Ammon's horn (tissue), 1 donor: ENCODE results near the gene CCNA2.
A peak's percentile ranks its signal among the peaks of the same experiment; 100 is the strongest.

ENCODE experiments used
- DNase-seq: peaks from one replicate; pipeline ENCODE4 v3.0.0-alpha.2; 2016; ENCODE audit warnings: low spot score

CCNA2 gene

GRCh38 chr4:121801715-121802075 is 22.0 kb downstream of the CCNA2 start:
- no peak for DNase-seq

DNA sequence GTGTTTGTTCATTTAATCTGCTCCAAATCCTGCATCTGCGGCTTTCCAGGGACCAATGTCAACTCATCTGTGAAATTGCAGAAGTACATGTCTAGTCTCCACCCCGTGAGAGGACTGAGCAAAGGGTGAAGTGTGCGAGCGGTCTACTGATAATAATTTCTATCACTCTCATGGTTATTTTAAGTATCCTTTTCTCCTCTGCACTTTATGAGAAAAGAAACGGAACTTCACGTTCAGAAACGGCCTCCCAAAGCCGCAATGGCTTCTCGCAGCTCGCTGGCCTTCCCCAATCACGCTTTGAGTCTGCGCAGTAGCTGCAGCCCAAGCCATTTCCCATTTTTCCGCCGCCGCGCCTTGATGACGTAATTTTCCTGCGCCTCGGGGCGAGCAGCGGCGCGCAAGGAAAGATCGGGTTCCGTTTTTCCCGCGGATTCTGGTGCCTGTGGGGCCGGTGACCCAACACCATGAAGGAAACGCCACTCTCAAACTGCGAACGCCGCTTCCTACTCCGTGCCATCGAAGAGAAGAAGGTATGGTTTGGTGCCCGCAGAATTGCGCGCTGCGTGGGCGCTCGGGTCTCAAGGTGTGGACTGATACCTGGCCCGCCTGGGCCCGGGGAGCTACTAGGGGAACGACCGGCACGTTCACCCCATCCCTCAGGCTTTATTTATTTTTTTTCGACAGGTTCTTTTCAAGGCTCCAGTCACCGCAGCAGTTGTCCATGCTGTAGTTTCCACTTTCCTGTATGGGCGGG is 22.5 kb downstream of the CCNA2 start, which contains the start of gene EXOSC9:
Gene EXOSC9, plus strand, starts transcription at position 363 of the 754 bp plus-strand sequence. Its CDS starts 102 bp downstream, at position 465.
- DNase-seq, result peak; percentile 93

- no peak for DNase-seq
Measured at GRCh38 chr4:121800638-121800960, 23.1 kb downstream of the CCNA2 start.

GRCh38 chr4:121799867-121800501 is 23.7 kb downstream of the CCNA2 start:
- no peak for DNase-seq

DNA sequence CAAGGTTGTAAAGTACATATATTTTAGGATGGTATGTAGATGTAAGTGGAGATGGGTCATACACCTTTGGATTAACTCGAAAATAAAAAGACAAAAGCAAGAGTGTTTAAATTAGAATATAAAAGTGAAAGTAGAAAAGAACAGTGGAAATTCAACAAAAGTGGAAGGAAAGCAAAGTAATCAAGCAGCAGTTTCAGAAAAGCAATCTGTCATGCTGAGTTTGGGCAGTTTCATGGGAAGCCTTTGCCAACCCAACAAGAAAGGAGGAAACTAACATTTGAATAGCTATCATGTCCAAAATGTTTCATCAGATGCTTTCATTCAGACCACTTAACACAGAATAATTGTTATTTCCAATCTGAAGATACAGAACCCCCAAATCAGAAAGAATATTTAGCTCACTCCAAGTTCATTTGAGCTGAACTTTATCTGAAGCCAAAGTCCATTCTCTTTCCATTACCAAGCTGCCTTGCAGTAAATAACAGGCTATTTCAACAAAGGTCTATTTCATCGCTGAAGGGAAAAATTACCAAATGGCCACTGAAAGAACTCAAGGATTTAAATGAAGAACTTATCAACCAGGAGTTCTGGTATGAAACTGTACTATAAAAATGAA is 24.4 kb downstream of the CCNA2 start:
- no peak for DNase-seq

- DNase-seq, result no peak
Measured at GRCh38 chr4:121796283-121796682, 27.4 kb downstream of the CCNA2 start.

- DNase-seq, result no peak
Measured at GRCh38 chr4:121794505-121795188, 29.0 kb downstream of the CCNA2 start.

DNA sequence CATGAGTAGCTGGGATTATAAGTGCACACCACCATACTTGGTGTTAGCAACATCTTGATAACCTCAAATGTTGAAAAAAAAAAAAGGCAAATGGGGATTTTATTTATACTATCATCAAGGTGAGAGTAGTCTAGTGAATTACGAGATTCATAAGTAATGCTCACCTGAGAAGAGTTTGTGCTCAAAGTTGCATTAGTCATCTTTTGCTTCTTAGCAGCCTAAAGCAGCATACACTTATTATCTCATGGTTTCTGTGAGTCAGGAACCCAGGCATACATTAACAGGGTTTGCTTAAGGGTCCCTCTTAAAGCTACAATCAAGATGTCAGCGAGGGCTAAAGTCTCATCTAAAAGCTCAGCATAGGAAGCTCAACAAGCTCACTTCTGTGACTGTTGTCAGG is 30.7 kb downstream of the CCNA2 start:
- DNase-seq, result no peak

GRCh38 chr4:121791481-121791880 is 32.2 kb downstream of the CCNA2 start:
- DNase-seq, result no peak

GRCh38 chr4:121790976-121791375 is 32.7 kb downstream of the CCNA2 start:
- DNase-seq, result no peak

- no peak for DNase-seq
Measured at GRCh38 chr4:121789960-121790829, 33.5 kb downstream of the CCNA2 start.

GRCh38 chr4:121789455-121789854 is 34.2 kb downstream of the CCNA2 start:
- no peak for DNase-seq

GRCh38 chr4:121788896-121789295 is 34.8 kb downstream of the CCNA2 start:
- no peak for DNase-seq

DNA sequence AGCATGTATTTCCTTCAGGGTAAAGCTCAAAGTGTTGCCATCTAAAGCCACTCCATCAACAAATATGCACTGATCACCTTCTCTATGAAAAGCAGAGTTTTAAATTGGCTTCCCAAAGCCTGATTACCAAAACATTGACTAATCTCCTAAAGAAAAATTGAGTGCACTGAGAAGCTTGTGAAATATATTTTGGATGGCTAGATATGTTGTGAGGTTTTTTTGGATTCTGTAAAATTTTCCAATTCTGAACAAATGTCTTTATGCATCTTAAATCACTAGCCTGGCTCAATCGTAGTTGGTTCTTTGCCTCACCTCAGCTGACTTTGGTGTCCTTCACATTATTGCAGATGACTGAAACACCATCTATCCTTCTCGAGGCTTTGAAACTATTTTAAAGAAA is 37.5 kb downstream of the CCNA2 start:
- DNase-seq, result no peak

GRCh38 chr4:121785479-121785878 is 38.2 kb downstream of the CCNA2 start:
- DNase-seq, result peak; percentile 58

GRCh38 chr4:121784975-121785374 is 38.7 kb downstream of the CCNA2 start:
- DNase-seq, result no peak

DNA sequence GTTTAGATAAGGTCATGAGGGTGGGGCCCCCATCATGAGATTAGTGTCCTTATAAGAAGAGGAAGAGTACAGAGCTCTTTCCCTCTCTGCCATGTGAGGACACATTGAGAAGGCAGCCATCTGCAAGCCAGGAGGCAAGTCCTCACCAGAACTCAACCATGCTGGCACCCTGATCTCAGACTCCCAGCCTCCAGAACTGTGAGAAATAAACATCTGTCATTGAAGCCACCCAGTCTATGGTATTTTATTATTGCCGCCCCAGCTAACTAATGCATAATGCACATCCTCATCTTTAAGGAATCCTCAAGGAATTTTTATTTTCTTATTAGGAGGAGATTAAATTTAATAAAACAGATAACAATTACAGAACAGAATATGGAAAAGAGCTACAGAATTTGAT is 39.3 kb downstream of the CCNA2 start:
- no peak for DNase-seq

DNA sequence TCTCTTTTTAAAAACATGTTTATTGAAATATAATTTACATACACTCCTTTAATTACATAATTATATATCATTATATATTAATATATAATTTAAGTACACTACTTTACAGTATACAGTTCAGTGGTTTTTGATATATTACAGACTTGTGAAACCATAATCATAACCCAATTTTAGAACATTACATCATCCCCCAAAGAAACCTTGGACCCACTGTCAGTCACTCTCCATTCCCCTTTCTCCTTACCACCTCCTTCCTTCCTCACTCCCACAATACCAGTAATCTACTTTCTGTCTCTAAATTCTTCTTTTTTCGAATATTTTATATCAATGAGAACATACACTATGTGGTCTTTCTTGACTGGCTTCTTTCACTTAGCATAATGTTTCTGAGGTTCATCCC is 40.5 kb downstream of the CCNA2 start:
- no peak for DNase-seq

DNA sequence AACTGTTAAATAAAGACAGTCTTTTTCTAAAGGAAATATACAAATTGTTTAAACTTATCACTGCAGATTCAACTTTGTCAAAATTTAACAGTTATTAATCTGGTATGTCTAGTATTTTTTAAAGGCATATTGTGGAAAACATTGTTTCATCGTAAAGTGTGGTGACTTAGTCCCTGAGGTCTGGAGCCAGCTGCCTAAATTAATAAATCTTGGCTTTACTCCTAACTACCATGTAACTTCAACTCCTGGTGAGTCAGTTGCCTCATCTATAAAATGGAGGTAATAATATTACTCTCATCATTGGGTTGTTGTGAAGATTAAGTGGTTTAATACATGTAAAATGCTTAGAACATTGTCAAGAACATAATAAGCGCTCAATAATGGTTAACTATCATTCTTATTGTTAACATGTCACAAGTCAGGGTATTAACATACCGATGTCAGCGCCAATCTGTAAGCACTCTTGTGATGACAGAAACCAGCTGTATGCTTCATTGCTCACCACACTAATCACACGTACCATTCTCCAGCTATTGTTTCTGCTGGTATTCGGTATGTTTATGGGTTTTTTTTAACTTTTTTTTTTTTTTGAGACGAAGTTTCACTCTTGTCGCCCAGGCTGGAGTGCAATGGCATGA is 44.6 kb downstream of the CCNA2 start:
- no peak for DNase-seq

- no peak for DNase-seq
Measured at GRCh38 chr4:121777625-121778024, 46.1 kb downstream of the CCNA2 start.
